Ishikawa (cell line): ENCODE data around the gene JCAD.

Experiments
- CEBPB ChIP-seq: IDR thresholded peaks from 2 replicates; pipeline ENCODE4 v1.6.1; 2012
- CREB1 ChIP-seq: IDR thresholded peaks from 2 replicates; pipeline ENCODE4 v1.6.1; 2012; ENCODE audit warnings: low read depth
- EGR1 ChIP-seq: IDR thresholded peaks from 2 replicates; pipeline ENCODE4 v1.6.1; 2012
- EP300 ChIP-seq: IDR thresholded peaks from 2 replicates; pipeline ENCODE4 v1.6.1; 2012; ENCODE audit warnings: borderline replicate concordance
- FOXM1 ChIP-seq: IDR thresholded peaks from 2 replicates; pipeline ENCODE4 v1.6.1; 2012; ENCODE audit warnings: low read depth, borderline replicate concordance
- NFIC ChIP-seq: IDR thresholded peaks from 2 replicates; pipeline ENCODE4 v1.6.1; 2012
- RAD21 ChIP-seq: IDR thresholded peaks from 2 replicates; pipeline ENCODE4 v1.6.1; 2012; ENCODE audit warnings: low read depth
- TAF1 ChIP-seq: IDR thresholded peaks from 2 replicates; pipeline ENCODE4 v1.6.1; 2012; ENCODE audit warnings: low read depth, mild to moderate bottlenecking
- TCF12 ChIP-seq: IDR thresholded peaks from 2 replicates; pipeline ENCODE4 v1.6.1; 2012; ENCODE audit warnings: low read depth
- TEAD4 ChIP-seq: IDR thresholded peaks from 2 replicates; pipeline ENCODE4 v1.6.1; 2012
- YY1 ChIP-seq: IDR thresholded peaks from 2 replicates; pipeline ENCODE4 v1.6.1; 2012; ENCODE audit warnings: low read depth
- ZBTB7A ChIP-seq: IDR thresholded peaks from 2 replicates; pipeline ENCODE4 v1.6.1; 2012; ENCODE audit warnings: low read depth
- TF ChIP-seq, protein P1 (sequence below): IDR thresholded peaks from 2 replicates; pipeline ENCODE4 v1.6.1; 2012
- TF ChIP-seq, protein P2 (sequence below): IDR thresholded peaks from 2 replicates; pipeline ENCODE4 v1.6.1; 2012; ENCODE audit warnings: low read depth, mild to moderate bottlenecking
- TF ChIP-seq, protein P3 (sequence below): IDR thresholded peaks from 2 replicates; pipeline ENCODE4 v1.6.1; 2012

JCAD gene

DNA sequence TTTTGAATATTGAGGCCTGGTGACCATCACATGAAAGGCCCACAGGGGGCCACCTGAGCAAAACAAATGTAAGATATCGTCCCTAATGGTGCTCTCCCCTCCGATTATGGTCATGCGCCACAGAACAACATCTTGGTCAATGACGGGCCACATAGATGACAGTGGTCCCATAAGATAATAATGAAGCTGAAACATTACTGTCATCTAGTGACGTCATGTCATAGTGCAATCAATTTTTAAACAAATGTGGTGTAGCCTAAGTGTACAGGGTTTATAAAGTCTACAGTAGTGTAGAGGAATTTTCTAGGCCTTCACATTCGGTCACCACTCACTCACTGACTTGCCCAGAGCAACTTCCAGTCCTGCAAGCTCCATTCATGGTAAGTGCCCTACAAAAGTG lies 36.8 kb downstream of the JCAD start:
- TF ChIP-seq CREB1, result no peak

DNA sequence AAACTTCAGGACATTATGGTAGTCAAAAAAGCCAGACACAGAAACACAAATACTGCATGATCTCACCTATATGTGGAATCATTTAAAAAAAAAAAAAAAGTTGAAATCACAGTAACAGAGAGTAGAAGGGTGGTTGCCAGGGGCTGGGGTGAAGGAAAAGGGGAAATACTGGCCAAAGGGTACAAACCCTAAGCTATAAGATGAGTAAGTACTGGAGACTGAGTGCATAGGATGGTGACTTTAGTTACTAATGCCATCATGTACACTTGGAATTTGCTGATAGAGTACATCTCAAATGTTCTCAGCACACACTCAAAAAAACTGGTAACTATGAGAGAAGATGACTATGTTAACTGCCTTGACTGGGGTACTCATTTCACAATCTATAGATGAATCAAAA lies 39.9 kb downstream of the JCAD start:
- TF ChIP-seq NFIC (no peak), EGR1 (no peak)
- TF ChIP-seq, protein P1, sequence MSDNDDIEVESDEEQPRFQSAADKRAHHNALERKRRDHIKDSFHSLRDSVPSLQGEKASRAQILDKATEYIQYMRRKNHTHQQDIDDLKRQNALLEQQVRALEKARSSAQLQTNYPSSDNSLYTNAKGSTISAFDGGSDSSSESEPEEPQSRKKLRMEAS, result no peak

DNA sequence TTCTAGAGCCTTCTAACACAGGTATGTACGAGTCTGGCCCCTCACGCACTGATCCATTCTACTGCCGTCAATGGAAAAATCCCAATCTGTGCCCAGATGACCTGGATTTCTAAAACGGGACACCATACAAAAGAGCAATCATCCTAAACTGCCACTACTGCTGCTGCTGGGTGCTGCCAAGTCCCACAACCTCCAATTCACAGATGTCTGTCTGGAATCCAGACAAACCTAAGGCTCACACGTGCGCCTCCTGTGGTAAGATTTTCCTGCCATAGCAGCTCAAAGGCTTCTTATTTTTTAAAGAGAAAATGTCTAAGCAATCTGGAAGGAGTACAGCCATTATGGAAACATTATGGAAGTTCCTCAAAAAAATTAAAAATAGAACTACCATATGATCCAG lies 40.9 kb downstream of the JCAD start:
- TF ChIP-seq EGR1 (no peak), TAF1 (no peak), TEAD4 (no peak), CREB1 (no peak), ZBTB7A (no peak), YY1 (no peak), TCF12 (no peak)
- TF ChIP-seq, protein P1, result no peak
- TF ChIP-seq, protein P2, sequence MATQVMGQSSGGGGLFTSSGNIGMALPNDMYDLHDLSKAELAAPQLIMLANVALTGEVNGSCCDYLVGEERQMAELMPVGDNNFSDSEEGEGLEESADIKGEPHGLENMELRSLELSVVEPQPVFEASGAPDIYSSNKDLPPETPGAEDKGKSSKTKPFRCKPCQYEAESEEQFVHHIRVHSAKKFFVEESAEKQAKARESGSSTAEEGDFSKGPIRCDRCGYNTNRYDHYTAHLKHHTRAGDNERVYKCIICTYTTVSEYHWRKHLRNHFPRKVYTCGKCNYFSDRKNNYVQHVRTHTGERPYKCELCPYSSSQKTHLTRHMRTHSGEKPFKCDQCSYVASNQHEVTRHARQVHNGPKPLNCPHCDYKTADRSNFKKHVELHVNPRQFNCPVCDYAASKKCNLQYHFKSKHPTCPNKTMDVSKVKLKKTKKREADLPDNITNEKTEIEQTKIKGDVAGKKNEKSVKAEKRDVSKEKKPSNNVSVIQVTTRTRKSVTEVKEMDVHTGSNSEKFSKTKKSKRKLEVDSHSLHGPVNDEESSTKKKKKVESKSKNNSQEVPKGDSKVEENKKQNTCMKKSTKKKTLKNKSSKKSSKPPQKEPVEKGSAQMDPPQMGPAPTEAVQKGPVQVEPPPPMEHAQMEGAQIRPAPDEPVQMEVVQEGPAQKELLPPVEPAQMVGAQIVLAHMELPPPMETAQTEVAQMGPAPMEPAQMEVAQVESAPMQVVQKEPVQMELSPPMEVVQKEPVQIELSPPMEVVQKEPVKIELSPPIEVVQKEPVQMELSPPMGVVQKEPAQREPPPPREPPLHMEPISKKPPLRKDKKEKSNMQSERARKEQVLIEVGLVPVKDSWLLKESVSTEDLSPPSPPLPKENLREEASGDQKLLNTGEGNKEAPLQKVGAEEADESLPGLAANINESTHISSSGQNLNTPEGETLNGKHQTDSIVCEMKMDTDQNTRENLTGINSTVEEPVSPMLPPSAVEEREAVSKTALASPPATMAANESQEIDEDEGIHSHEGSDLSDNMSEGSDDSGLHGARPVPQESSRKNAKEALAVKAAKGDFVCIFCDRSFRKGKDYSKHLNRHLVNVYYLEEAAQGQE, result no peak
- TF ChIP-seq, protein P3, sequence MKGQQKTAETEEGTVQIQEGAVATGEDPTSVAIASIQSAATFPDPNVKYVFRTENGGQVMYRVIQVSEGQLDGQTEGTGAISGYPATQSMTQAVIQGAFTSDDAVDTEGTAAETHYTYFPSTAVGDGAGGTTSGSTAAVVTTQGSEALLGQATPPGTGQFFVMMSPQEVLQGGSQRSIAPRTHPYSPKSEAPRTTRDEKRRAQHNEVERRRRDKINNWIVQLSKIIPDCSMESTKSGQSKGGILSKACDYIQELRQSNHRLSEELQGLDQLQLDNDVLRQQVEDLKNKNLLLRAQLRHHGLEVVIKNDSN, result no peak

DNA sequence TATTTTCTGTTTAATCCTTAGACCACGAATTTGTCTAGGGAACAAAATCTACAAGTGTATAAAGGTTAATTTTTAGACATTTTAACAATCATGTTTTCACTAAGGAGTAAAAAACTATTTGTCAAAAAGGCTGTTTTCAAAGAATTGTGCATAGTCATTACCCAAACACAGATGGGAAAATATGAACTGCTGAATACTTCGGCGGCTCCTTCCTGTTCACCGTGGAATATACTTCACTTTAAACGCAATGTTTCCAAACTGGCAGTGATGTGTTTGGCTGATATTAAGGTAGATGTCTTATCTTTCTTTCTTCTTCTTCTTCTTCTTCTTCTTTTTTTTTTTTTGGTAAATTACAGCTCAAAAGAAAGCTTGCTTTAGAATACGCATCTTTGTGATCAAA lies 41.4 kb downstream of the JCAD start:
- TF ChIP-seq TAF1 (no peak), YY1 (no peak)

DNA sequence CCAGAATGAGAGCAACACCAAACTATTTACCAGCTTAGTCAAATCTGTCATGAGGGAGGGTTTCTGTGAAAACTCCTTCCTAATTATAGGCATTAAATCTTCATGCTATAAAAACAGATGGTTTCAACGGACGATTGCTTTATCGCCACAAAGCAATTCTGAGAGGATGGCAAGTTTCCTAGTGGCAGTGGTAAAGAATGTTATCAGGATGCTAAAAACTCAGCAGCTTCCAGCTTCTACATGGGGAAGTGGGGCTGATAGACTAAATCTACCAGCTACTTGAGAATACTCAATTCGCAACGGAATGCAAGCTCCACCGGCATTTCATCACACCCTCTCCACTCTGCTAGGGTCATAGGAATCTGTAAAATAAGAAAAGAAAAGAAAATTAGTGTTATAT lies 41.8 kb downstream of the JCAD start:
- TF ChIP-seq YY1 (no peak), CEBPB (no peak), TAF1 (no peak), FOXM1 (no peak), EP300 (no peak), TCF12 (no peak), CREB1 (no peak), EGR1 (no peak), TEAD4 (no peak), NFIC (no peak)
- TF ChIP-seq, protein P1, result no peak
- TF ChIP-seq, protein P3, result no peak
- TF ChIP-seq, protein P2, result no peak

DNA sequence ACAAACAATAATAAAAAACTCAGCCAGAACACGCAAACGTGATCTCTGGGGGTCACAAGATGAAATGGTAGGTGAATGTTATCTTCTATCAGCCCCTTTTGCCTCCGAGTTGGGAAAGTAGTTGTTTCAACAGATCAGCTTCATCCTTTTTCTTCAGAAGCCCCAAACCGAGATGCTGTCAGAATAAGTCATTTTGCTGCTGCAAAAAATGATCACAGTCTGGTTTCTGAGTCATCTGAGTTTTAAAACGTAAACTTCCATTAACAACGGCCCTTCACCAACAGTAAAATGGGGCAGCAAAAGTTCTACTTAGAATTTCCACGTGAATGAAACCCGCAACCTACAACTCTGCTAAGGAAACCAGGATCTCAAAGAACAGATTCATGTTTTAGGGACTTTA lies 44.9 kb downstream of the JCAD start:
- TF ChIP-seq, protein P2, result no peak
- no peak for TF ChIP-seq RAD21
- no peak for TF ChIP-seq EP300
- no peak for TF ChIP-seq TEAD4
- TF ChIP-seq YY1, result no peak
- no peak for TF ChIP-seq FOXM1
- TF ChIP-seq TAF1, result no peak
- TF ChIP-seq CREB1, result no peak
- TF ChIP-seq, protein P1, result no peak
- TF ChIP-seq, protein P3, result no peak
- TF ChIP-seq EGR1, result no peak
- TF ChIP-seq CEBPB, result no peak
- TF ChIP-seq ZBTB7A, result no peak
- no peak for TF ChIP-seq TCF12
- TF ChIP-seq NFIC, result no peak
